ENCODE measurements around the gene FASTK. TPM values are rescaled to one million over a fixed set of nuclear protein-coding genes. Genes with fewer than 3 reads are reported as not detected.
A peak's percentile ranks its signal among the peaks of the same experiment; 100 is the strongest.

Gene FASTK
- total RNA-seq, 2 donors from 2014 or later, result 85.9 to 96.4 TPM

- DNase-seq (ENCODE audit: low spot score), result no peak
- Histone ChIP-seq H3K27me3 (no peaks in the 10 kb centered on the region), H3K4me3 (no peak overlapping the region), H3K36me3 (peaks cover 54% of the 10 kb centered on the region), H3K27ac (no peak overlapping the region), H3K4me1 (peaks cover 0 to 40% of the 10 kb centered on the region in 2 donors), H3K9me3 (no peaks in the 10 kb centered on the region)
- no peak for TF ChIP-seq CTCF (IDR thresholded peaks at IDR 0.05)
Measured at GRCh38 chr7:151064454-151064853, 16.2 kb downstream of the FASTK start.

GRCh38 chr7:151063212-151063561 is 17.4 kb downstream of the FASTK start:
- H3K27ac ChIP-seq, result peak overlapping the region; percentile 94 to 97
- H3K4me1 ChIP-seq, result peaks cover 0 to 50% of the 10 kb centered on the region in 2 donors
- H3K27me3 ChIP-seq, result no peaks in the 10 kb centered on the region
- no peak for TF ChIP-seq CTCF (IDR thresholded peaks at IDR 0.05)
- peaks cover 41% of the 10 kb centered on the region for H3K36me3 ChIP-seq
- no peaks in the 10 kb centered on the region for H3K9me3 ChIP-seq
- DNase-seq (ENCODE audit: low spot score), result no peak
- peak overlapping the region in 1 of 2 donors; percentile 26 for H3K4me3 ChIP-seq

- TF ChIP-seq CTCF (IDR thresholded peaks at IDR 0.05), result no peak
Measured at GRCh38 chr7:151062399-151063211, 18.0 kb downstream of the FASTK start.

GRCh38 chr7:151062111-151062398 is 18.6 kb downstream of the FASTK start:
- Histone ChIP-seq H3K36me3 (peaks cover 30% of the 10 kb centered on the region), H3K27me3 (no peaks in the 10 kb centered on the region), H3K27ac (peak overlapping the region; percentile 94 to 97), H3K9me3 (no peaks in the 10 kb centered on the region), H3K4me1 (peaks cover 0 to 56% of the 10 kb centered on the region in 2 donors), H3K4me3 (no peak overlapping the region)
- DNase-seq (ENCODE audit: low spot score), result no peak
- no peak for TF ChIP-seq CTCF (IDR thresholded peaks at IDR 0.05)

More at GRCh38 chr7:151062399-151063211, 18.0 kb downstream of the FASTK start:
- Histone ChIP-seq H3K4me1 (peaks cover 0 to 51% of the 10 kb centered on the region in 2 donors), H3K9me3 (no peaks in the 10 kb centered on the region), H3K27ac (peak overlapping the region; percentile 94 to 97), H3K36me3 (peaks cover 35% of the 10 kb centered on the region), H3K4me3 (peak overlapping the region in 1 of 2 donors; percentile 26), H3K27me3 (no peaks in the 10 kb centered on the region)
- no peak for DNase-seq (ENCODE audit: low spot score)

- H3K4me1 ChIP-seq, result peaks cover 0 to 62% of the 10 kb centered on the region in 2 donors
- no peak for TF ChIP-seq CTCF (IDR thresholded peaks at IDR 0.05)
Measured at GRCh38 chr7:151061213-151062110, 19.1 kb downstream of the FASTK start.

More at GRCh38 chr7:151061213-151062110, 19.1 kb downstream of the FASTK start:
- Histone ChIP-seq H3K9me3 (no peaks in the 10 kb centered on the region), H3K36me3 (peaks cover 24% of the 10 kb centered on the region), H3K27ac (peak overlapping the region; percentile 94 to 97), H3K27me3 (no peaks in the 10 kb centered on the region), H3K4me3 (peak overlapping the region in 1 of 2 donors; percentile 85)
- DNase-seq (ENCODE audit: low spot score), result no peak
